Heart left ventricle (tissue), 16 donors: ENCODE measurements around the gene TRPC3. TPM values are rescaled to one million over a fixed set of nuclear protein-coding genes. Genes with fewer than 3 reads are reported as not detected.
"Not testable (repeated sequence)": the region's sequence is repeated elsewhere in the genome, so short reads cannot be mapped to it uniquely, and the experiment has no call there.

Experiments used
- ATAC-seq, 4 donors: fragments of 200-7000 bp; cut with Tn5 transposase; one replicate each; pipeline ENCODE4 v1.9.1; 2020 to 2022; ENCODE audit warnings: moderate library complexity in 4 of 4, mild to moderate bottlenecking in 3 of 4, moderate number of reproducible peaks in 1 of 4
- DNase-seq, 5 donors: peaks; one replicate each; pipeline ENCODE4 v3.0.0-alpha.2; 2020
- H3K27ac ChIP-seq, 12 donors: fragments of 200-600 bp; sonication (generic) in 4 of 12; one replicate each; pipeline versions ENCODE4 v1.5.0 to v1.8.0; 2016 to 2022; ENCODE audit warnings: mild to moderate bottlenecking in 2 of 12
- H3K27me3 ChIP-seq, 9 donors: fragments of 200-600 bp; sonication (generic) in 2 of 9; one replicate each; pipeline versions ENCODE4 v1.5.1 to v1.8.0; 2016 to 2022; ENCODE audit warnings: mild to moderate bottlenecking in 3 of 9
- H3K36me3 ChIP-seq, 9 donors: fragments of 200-600 bp; sonication (generic) in 2 of 9; one replicate each; pipeline versions ENCODE4 v1.5.0 to v1.8.0; 2018 to 2022; ENCODE audit warnings: mild to moderate bottlenecking in 2 of 9
- H3K4me1 ChIP-seq, 12 donors: fragments of 200-600 bp; sonication (generic) in 4 of 12; one replicate each; pipeline versions ENCODE4 v1.5.0 to v1.8.0; 2016 to 2022; ENCODE audit warnings: mild to moderate bottlenecking in 3 of 12
- H3K4me3 ChIP-seq, 12 donors: fragments of 200-600 bp; sonication (generic) in 4 of 12; one replicate each; pipeline versions ENCODE4 v1.5.0 to v1.8.0; 2017 to 2022; ENCODE audit warnings: mild to moderate bottlenecking in 9 of 12, moderate library complexity in 4 of 12
- H3K9me3 ChIP-seq, 12 donors: fragments of 200-600 bp; sonication (generic) in 4 of 12; one replicate each; pipeline versions ENCODE4 v1.5.0 to v1.8.0; 2016 to 2022; ENCODE audit warnings: mild to moderate bottlenecking in 1 of 12
- POLR2A ChIP-seq, 2 donors: fragments of 450-650 bp; IDR thresholded peaks; one replicate each; pipeline ENCODE4 v1.6.1; 2017; ENCODE audit warnings: antibody characterized with exemption in 2 of 2, mild to moderate bottlenecking in 2 of 2, moderate library complexity in 2 of 2
- WGBS, 4 donors: extraction: QIAGEN DNeasy Blood & Tissue Kit in 2 of 4; methylation state at CpG; one replicate each; pipeline versions ENCODE4 v1.1.5 to v1.1.7; 2013 to 2018; 5-methylcytosine and 5-hydroxymethylcytosine counted together
- intact Hi-C, 10 donors: fragments of 100-400 bp; cut with DNase I; formaldehyde crosslinking; loops; one replicate each; pipeline versions ENCODE4 v1.11.1 to v1.14.2; 2022
- polyA plus RNA-seq, 2 donors: library from polyadenylated mRNA; stranded (reverse); fragments of 200-250 nt; gene quantifications; one replicate each; pipeline ENCODE4 v1.2.3, GENCODE V29; 2013
- total RNA-seq, 9 donors: library from RNA; depleted of rRNA in 2 of 9; stranded (reverse); fragments of >200 nt in 2 of 9; fragmentation: NEBNext Ultra II Directional in 3 of 9; extraction: Animal tissue kit (Norgen Biotek cat#: 25700) in 3 of 9; gene quantifications; one replicate each; pipeline versions ENCODE4 v1.1.0 to v1.2.4, GENCODE V29; 2016 to 2023
- TF ChIP-seq, protein P1 (sequence below), 12 donors: fragments of 200-600 bp; sonication (generic) in 4 of 12; IDR thresholded peaks; one replicate each; pipeline versions ENCODE4 v1.5.0 to v1.8.0; 2018 to 2022; ENCODE audit warnings: antibody characterized with exemption in 12 of 12, mild to moderate bottlenecking in 5 of 12
- donor health status: ischemic (EF 13 %, LVEDD 7.1; RV severe dilation, severe dysfunction).
- donor health status: healthy with polysubstance abuse.
- donor health status: DM: no; HTN: yes; CAD: no.
- donor health status: DM: no; HTN: no; CAD: no.
- donor health status: ischemic (EF 25% LVEDD 6.9; RV normal size, moderate dysfunction).
- donor health status: ischemic (EF 25% LVEDD 5.7; RV mildly dilated, moderate dysfunction).
- donor health status: healthy.
- donor health status: DM: yes; HTN: yes; CAD: no.
- donor health status: ischemic (EF 35%, LVEDD 5.7; RV mildly dilated, moderate dysfunction).
- donor health status: nonischemic (EF 11% LVEDD 7.7; RV severe dilation, severe dysfunction).
- donor health status: DM: yes; HTN: yes; CAD: no.
- donor health status: PGD.
- donor health status: ischemic (EF 29% LVEDD 5.4; RV normal size, mild dysfunction).
- donor health status: nonischemic (EF 23%, LVEDD 6.1; RV moderate dilation, normal function).

The TRPC3 gene
- total and polyA plus RNA-seq, 11 donors: 0.06 to 0.29 (median 0.15) TPM; not detected in 1

GRCh38 chr4:121934635-121935034, 17.2 kb downstream of the TRPC3 start:
- Histone ChIP-seq H3K9me3 (no peaks in the 10 kb centered on the region), H3K27ac (no peak overlapping the region), H3K36me3 (no peaks in the 10 kb centered on the region), H3K4me3 (no peak overlapping the region), H3K27me3 (peaks cover 0 to 29% (median 0%) of the 10 kb centered on the region in 9 donors), H3K4me1 (peaks cover 0 to under 1% (median 0%) of the 10 kb centered on the region in 12 donors)
- WGBS, 4 donors: 69 to 86% (median 79%) methylated on average over 1 of the region's 1 CpG
- DNase-seq (no peak), ATAC-seq (no peak)
- no peak for TF ChIP-seq POLR2A (IDR thresholded peaks at IDR 0.05)
- TF ChIP-seq, protein P1, sequence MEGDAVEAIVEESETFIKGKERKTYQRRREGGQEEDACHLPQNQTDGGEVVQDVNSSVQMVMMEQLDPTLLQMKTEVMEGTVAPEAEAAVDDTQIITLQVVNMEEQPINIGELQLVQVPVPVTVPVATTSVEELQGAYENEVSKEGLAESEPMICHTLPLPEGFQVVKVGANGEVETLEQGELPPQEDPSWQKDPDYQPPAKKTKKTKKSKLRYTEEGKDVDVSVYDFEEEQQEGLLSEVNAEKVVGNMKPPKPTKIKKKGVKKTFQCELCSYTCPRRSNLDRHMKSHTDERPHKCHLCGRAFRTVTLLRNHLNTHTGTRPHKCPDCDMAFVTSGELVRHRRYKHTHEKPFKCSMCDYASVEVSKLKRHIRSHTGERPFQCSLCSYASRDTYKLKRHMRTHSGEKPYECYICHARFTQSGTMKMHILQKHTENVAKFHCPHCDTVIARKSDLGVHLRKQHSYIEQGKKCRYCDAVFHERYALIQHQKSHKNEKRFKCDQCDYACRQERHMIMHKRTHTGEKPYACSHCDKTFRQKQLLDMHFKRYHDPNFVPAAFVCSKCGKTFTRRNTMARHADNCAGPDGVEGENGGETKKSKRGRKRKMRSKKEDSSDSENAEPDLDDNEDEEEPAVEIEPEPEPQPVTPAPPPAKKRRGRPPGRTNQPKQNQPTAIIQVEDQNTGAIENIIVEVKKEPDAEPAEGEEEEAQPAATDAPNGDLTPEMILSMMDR (IDR thresholded peaks at IDR 0.05): no peak
- intact Hi-C loops: no loop called here

GRCh38 chr4:121932212-121932974, 19.5 kb downstream of the TRPC3 start:
- no peaks in the 10 kb centered on the region for H3K36me3 ChIP-seq
- TF ChIP-seq, protein P1 (IDR thresholded peaks at IDR 0.05): no peak
- TF ChIP-seq POLR2A (IDR thresholded peaks at IDR 0.05): no peak
- no peak for DNase-seq
- no peaks in the 10 kb centered on the region for H3K9me3 ChIP-seq
- H3K4me3 ChIP-seq: no peak overlapping the region
- intact Hi-C loops: no loop called here
- no peak overlapping the region for H3K27ac ChIP-seq
- no peak for ATAC-seq
- no peaks in the 10 kb centered on the region for H3K4me1 ChIP-seq
- peaks cover 0 to 21% (median 0%) of the 10 kb centered on the region in 9 donors for H3K27me3 ChIP-seq
- 74 to 88% (median 80%) methylated on average over 51 to 59 of the region's 59 CpGs for WGBS, 4 donors

GRCh38 chr4:121930304-121930703, 21.6 kb downstream of the TRPC3 start:
- Histone ChIP-seq H3K36me3 (no peaks in the 10 kb centered on the region), H3K9me3 (no peaks in the 10 kb centered on the region), H3K27ac (no peak overlapping the region), H3K4me1 (no peaks in the 10 kb centered on the region), H3K27me3 (peaks cover 0 to 21% (median 0%) of the 10 kb centered on the region in 9 donors), H3K4me3 (no peak overlapping the region)
- 67 to 81% (median 76%) methylated on average over 2 of the region's 2 CpGs for WGBS, 4 donors
- no peak for ATAC-seq
- TF ChIP-seq, protein P1 (IDR thresholded peaks at IDR 0.05): no peak
- TF ChIP-seq POLR2A (IDR thresholded peaks at IDR 0.05): no peak
- DNase-seq: no peak
- intact Hi-C loops: no loop called here

GRCh38 chr4:121927948-121928347, 23.9 kb downstream of the TRPC3 start:
- Histone ChIP-seq H3K36me3 (no peaks in the 10 kb centered on the region), H3K9me3 (no peaks in the 10 kb centered on the region), H3K4me3 (no peak overlapping the region), H3K27me3 (peaks cover 0 to 14% (median 0%) of the 10 kb centered on the region in 9 donors), H3K4me1 (no peaks in the 10 kb centered on the region), H3K27ac (no peak overlapping the region)
- TF ChIP-seq POLR2A (IDR thresholded peaks at IDR 0.05): no peak
- TF ChIP-seq, protein P1 (IDR thresholded peaks at IDR 0.05): no peak
- WGBS, 4 donors: 83 to 96% (median 93%) methylated on average over 1 of the region's 1 CpG
- intact Hi-C loops: no loop called here
- ATAC-seq (no peak), DNase-seq (no peak)

- intact Hi-C loops, H3K9me3 ChIP-seq, H3K27me3 ChIP-seq, H3K36me3 ChIP-seq, H3K27ac ChIP-seq, H3K4me1 ChIP-seq, H3K4me3 ChIP-seq, ATAC-seq, DNase-seq: not testable (repeated sequence)
- 93 to 96% (median 95%) methylated on average over 5 of the region's 5 CpGs for WGBS, 4 donors
Measured at GRCh38 chr4:121926490-121926889, 25.4 kb downstream of the TRPC3 start.
